Anterior cingulate cortex (tissue), 58 donors: ENCODE measurements around the gene RALGDS.
"Not testable (repeated sequence)": the region's sequence is repeated elsewhere in the genome, so short reads cannot be mapped to it uniquely, and the experiment has no call there.

Source experiments
- DNase-seq, 58 donors: peaks; one replicate each; lab custom pipeline; 2025; lab: John Stamatoyannopoulos, UW

The RALGDS gene

GRCh38 chr9:133074111-133074651 is 46.9 kb downstream of the RALGDS start:
- DNase-seq, result no peak

DNA sequence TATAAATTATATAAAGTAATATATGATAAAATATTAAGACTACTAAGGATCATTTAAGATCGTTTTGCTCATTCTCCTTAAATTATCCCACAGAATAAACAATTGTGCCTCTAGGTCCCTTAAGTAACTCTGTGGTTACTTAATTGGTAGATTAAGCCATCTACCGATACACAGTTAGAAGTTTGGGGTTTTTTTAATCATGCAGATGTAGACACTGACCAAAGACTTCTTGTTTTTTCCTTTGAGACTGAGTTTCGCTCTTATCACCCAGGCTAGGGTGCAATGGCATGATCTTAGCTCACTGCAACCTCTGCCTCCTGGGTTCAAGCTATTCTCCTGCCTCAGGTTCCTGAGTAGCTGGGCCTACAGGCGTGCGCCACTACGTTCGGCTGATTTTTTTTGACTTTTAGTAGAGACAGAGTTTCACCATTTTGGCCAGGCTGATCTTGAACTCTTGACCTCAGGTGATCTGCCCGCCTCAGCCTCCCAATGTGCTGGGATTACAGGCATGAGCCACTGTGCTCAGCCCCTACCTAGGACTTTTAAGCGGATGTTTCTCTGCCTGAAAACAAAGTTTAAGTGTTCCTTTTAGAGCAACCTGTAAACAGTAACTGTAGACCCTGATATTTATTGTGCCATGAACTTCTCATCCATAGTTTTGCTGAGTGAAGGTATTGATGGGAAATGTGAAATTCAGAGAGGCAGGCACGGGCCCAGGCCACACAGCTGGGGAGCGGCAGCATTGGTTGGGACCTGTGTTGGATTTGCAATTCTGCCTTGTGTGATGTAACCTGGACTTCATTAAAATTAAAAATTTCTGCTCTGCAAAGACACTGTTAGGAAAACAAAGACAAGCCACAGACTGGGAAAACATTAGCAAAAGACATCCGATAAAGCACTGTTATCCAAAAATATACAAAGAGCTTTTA is 47.7 kb downstream of the RALGDS start:
- no peak for DNase-seq

DNA sequence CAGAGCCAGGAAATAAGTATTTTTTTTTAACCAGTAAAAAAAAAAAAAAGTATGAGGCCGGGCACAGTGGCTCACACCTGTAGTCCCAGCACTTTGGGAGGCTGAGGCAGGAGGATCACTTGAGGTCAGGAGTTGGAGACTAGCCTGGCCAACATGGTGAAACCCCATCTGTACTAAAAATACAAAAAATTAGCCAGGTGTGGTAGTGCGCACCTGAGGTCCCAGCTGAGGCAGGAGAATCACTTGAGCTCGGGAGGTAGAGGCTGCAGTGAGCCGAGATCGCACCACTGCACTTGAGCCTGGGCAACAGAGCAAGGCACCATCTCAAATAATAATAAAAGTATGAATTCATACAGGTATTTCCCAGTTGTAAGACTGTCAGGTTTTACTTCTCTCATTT is 48.8 kb downstream of the RALGDS start:
- not testable (repeated sequence) for DNase-seq

- DNase-seq, result no peak
These were observed 49.4 kb downstream of the RALGDS start for GRCh38 chr9:133071484-133072150.

DNA sequence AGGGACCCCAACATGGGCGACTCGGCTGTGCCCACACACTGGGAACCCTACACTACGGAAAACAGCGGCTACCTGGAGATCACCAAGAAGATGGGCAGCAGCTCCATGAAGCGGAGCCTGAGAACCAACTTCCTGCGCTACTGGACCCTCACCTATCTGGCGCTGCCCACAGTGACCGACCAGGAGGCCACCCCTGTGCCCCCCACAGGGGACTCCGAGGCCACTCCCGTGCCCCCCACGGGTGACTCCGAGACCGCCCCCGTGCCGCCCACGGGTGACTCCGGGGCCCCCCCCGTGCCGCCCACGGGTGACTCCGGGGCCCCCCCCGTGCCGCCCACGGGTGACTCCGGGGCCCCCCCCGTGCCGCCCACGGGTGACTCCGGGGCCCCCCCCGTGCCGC is 50.1 kb downstream of the RALGDS start:
- not testable (repeated sequence) for DNase-seq

DNA sequence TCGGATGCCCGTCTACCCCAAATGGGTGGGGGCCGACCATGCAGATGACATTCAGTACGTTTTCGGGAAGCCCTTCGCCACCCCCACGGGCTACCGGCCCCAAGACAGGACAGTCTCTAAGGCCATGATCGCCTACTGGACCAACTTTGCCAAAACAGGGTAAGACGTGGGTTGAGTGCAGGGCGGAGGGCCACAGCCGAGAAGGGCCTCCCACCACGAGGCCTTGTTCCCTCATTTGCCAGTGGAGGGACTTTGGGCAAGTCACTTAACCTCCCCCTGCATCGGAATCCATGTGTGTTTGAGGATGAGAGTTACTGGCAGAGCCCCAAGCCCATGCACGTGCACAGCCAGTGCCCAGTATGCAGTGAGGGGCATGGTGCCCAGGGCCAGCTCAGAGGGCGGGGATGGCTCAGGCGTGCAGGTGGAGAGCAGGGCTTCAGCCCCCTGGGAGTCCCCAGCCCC is 50.5 kb downstream of the RALGDS start:
- not testable (repeated sequence) for DNase-seq

DNA sequence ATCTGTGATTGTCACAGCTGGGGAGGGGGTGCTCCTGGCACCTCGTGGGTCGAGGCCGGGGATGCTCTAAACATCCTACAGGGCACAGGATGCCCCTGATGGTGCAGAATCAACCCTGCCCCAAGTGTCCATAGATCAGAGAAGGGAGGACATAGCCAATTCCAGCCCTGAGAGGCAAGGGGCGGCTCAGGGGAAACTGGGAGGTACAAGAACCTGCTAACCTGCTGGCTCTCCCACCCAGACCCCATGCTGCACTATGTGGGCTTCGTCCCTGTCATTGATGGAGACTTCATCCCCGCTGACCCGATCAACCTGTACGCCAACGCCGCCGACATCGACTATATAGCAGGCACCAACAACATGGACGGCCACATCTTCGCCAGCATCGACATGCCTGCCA is 52.6 kb downstream of the RALGDS start:
- not testable (repeated sequence) for DNase-seq

DNA sequence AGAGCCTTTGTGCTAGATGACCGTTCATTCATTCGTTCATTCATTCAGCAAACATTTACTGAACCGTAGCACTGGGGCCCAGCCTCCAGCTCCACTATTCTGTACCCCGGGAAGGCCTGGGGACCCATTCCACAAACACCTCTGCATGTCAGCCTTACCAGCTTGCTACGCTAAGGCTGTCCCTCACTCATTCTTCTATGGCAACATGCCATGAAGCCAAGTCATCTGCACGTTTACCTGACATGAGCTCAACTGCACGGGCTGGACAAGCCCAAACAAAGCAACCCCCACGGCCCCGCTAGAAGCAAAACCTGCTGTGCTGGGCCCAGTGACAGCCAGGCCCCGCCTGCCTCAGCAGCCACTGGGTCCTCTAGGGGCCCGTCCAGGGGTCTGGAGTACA is 53.2 kb downstream of the RALGDS start:
- no peak for DNase-seq

GRCh38 chr9:133067006-133067405 is 54.0 kb downstream of the RALGDS start:
- DNase-seq, result no peak

GRCh38 chr9:133066181-133066983 is 54.7 kb downstream of the RALGDS start:
- no peak for DNase-seq

GRCh38 chr9:133065070-133065388 is 56.0 kb downstream of the RALGDS start:
- no peak for DNase-seq

GRCh38 chr9:133064241-133065069 is 56.6 kb downstream of the RALGDS start:
- no peak for DNase-seq

DNA sequence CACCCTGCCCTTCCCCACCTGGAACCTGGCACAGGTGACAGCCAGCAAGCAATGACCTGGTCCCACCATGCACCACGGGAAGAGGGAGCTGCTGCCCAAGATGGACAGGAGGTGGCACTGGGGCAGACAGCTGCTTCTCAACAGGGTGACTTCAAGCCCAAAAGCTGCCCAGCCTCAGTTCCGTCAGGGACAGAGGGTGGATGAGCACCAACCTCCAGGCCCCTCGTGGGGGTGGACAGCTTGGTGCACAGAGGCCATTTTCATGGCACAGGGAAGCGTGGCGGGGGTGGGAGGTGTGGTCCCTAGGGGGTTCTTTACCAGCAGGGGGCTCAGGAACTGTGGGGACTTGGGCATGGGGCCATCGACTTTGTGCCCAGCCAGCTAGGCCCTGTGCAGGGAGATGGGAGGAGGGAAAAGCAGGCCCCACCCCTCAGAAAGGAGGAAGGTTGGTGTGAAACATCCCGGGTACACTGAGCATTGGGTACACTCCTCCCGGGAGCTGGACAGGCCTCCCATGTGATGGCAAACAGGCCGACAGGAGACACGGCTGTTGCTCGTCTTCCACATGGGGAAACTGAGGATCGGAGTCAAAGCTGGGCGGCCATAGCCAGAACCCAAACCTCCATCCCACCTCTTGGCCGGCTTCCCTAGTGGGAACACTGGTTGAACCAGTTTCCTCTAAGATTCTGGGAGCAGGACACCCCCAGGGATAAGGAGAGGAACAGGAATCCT is 57.4 kb downstream of the RALGDS start:
- DNase-seq, result no peak

GRCh38 chr9:133063159-133063499 is 57.9 kb downstream of the RALGDS start:
- no peak for DNase-seq

DNA sequence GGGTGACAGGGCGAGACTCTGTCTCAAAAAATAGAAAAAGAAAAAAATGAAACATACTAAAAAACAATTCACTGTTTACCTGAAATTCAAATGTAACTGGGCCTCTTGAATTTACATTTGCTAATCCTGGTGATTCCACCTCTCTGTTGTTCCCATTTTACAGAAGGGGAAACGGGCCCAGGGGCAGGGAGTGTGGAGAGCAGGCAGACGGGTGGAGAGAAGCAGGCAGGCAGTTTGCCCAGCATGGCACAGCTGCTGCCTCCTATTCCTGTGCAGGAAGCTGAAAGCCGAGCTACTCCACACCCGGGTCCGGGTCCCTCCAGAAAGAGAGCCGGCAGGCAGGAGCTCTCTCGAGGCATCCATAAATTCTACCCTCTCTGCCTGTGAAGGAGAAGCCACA is 58.5 kb downstream of the RALGDS start:
- not testable (repeated sequence) for DNase-seq

DNA sequence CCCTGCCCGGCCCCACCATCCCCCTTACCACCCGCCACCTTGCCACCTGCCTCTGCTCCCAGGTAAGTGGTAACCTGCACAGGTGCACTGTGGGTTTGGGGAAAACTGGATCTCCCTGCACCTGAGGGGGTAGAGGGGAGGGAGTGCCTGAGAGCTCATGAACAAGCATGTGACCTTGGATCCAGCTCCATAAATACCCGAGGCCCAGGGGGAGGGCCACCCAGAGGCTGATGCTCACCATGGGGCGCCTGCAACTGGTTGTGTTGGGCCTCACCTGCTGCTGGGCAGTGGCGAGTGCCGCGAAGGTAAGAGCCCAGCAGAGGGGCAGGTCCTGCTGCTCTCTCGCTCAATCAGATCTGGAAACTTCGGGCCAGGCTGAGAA is 59.3 kb downstream of the RALGDS start, which contains the start of gene CEL:
Gene CEL (plus strand): TSS at position 218 of the 382 bp plus-strand sequence. CDS start 22 bp downstream, at position 240.
- DNase-seq, result not testable (repeated sequence)

DNA sequence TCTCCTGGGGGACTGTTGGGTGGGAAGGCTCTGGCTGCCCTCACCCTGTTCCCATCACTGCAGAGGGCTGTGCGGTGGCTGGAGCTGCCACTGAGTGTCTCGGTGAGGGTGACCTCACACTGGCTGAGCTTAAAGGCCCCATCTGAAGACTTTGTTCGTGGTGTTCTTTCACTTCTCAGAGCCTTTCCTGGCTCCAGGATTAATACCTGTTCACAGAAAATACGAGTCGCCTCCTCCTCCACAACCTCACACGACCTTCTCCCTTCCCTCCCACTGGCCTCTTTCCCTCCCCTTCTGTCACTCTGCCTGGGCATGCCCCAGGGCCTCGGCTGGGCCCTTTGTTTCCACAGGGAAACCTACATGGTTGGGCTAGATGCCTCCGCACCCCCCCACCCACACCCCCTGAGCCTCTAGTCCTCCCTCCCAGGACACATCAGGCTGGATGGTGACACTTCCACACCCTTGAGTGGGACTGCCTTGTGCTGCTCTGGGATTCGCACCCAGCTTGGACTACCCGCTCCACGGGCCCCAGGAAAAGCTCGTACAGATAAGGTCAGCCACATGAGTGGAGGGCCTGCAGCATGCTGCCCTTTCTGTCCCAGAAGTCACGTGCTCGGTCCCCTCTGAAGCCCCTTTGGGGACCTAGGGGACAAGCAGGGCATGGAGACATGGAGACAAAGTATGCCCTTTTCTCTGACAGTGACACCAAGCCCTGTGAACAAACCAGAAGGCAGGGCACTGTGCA is 59.8 kb downstream of the RALGDS start:
- not testable (repeated sequence) for DNase-seq

DNA sequence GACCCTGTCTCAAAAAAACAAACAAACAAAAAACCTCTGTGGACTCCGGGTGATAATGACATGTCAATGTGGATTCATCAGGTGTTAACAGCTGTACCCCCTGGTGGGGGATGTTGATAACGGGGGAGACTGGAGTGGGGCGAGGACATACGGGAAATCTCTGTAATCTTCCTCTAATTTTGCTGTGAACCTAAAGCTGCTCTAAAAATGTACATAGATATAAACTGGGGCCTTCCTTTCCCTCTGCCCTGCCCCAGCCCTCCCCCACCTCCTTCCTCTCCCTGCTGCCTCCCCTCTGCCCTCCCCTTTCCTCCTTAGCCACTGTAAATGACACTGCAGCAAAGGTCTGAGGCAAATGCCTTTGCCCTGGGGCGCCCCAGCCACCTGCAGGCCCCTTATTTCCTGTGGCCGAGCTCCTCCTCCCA is 60.6 kb downstream of the RALGDS start:
- DNase-seq, result no peak
